Measurements from ENCODE around the gene TUBA3E.
"Not testable (repeated sequence)": the region's sequence is repeated elsewhere in the genome, so short reads cannot be mapped to it uniquely, and the experiment has no call there.

GRCh38 chr2:130239581-130239980 lies 41.3 kb upstream of the TUBA3E start:
- TF ChIP-seq CTCF, POLR2A (IDR thresholded peaks at IDR 0.05): not testable (repeated sequence)
